ENCODE measurements around the gene CD79A. TPM values are rescaled to one million over a fixed set of nuclear protein-coding genes. Genes with fewer than 3 reads are reported as not detected.

Gene CD79A
- total RNA-seq, 2 donors from 2014 or later: 0.52 to 0.97 TPM

- intact Hi-C loops (cut with DNase I): no loop called here
- peak; percentile 92 for DNase-seq (ENCODE audit: low spot score)
Observed at GRCh38 chr19:41882568-41883462, 5.7 kb downstream of the CD79A start, which contains the start of gene ARHGEF1. Gene ARHGEF1, plus strand, starts transcription at chr19:41883184. Its CDS starts 4,899 bp downstream, at chr19:41888083.

GRCh38 chr19:41883463-41883820 is 6.4 kb downstream of the CD79A start:
- no peak for DNase-seq (ENCODE audit: low spot score)
- intact Hi-C loops (cut with DNase I): no loop called here

GRCh38 chr19:41883821-41884733 is 7.0 kb downstream of the CD79A start:
- intact Hi-C loops (cut with DNase I): no loop called here

GRCh38 chr19:41886761-41887710 is 10.0 kb downstream of the CD79A start:
- DNase-seq (ENCODE audit: low spot score): no peak
- intact Hi-C loops (cut with DNase I): no loop called here

More at GRCh38 chr19:41883821-41884733, 7.0 kb downstream of the CD79A start:
- DNase-seq (ENCODE audit: low spot score): peak; percentile 99

GRCh38 chr19:41887711-41888382 is 10.8 kb downstream of the CD79A start:
- no peak for DNase-seq (ENCODE audit: low spot score)
- intact Hi-C loops (cut with DNase I): no loop called here

GRCh38 chr19:41888926-41889325 is 11.8 kb downstream of the CD79A start:
- no peak for DNase-seq (ENCODE audit: low spot score)
- intact Hi-C loops (cut with DNase I): no loop called here

- intact Hi-C loops (cut with DNase I): no loop called here
Observed at GRCh38 chr19:41889896-41890295, 12.8 kb downstream of the CD79A start.

GRCh38 chr19:41890936-41891335 is 13.9 kb downstream of the CD79A start:
- intact Hi-C loops (cut with DNase I): no loop called here
- no peak for DNase-seq (ENCODE audit: low spot score)

More at GRCh38 chr19:41889896-41890295, 12.8 kb downstream of the CD79A start:
- no peak for DNase-seq (ENCODE audit: low spot score)

GRCh38 chr19:41892173-41892902 is 15.3 kb downstream of the CD79A start:
- DNase-seq (ENCODE audit: low spot score): no peak
- intact Hi-C loops (cut with DNase I): no loop called here

- intact Hi-C loops (cut with DNase I): no loop called here
- DNase-seq (ENCODE audit: low spot score): no peak
Observed at GRCh38 chr19:41893899-41894298, 16.8 kb downstream of the CD79A start.

- no peak for DNase-seq (ENCODE audit: low spot score)
- intact Hi-C loops (cut with DNase I): no loop called here
Observed at GRCh38 chr19:41894350-41894749, 17.3 kb downstream of the CD79A start.

- no peak for DNase-seq (ENCODE audit: low spot score)
- intact Hi-C loops (cut with DNase I): no loop called here
Observed at GRCh38 chr19:41895745-41896580, 18.9 kb downstream of the CD79A start.

- intact Hi-C loops (cut with DNase I): no loop called here
- DNase-seq (ENCODE audit: low spot score): no peak
Observed at GRCh38 chr19:41896581-41896942, 19.5 kb downstream of the CD79A start.

- no peak for DNase-seq (ENCODE audit: low spot score)
- intact Hi-C loops (cut with DNase I): no loop called here
Observed at GRCh38 chr19:41897181-41897580, 20.1 kb downstream of the CD79A start.

- no peak for DNase-seq (ENCODE audit: low spot score)
- intact Hi-C loops (cut with DNase I): no loop called here
Observed at GRCh38 chr19:41897820-41898219, 20.7 kb downstream of the CD79A start.

- no peak for DNase-seq (ENCODE audit: low spot score)
- intact Hi-C loops (cut with DNase I): no loop called here
Observed at GRCh38 chr19:41898235-41898634, 21.2 kb downstream of the CD79A start.

Measured in posterior vena cava (tissue), 2 donors.